SK-N-SH (cell line): ENCODE results near the gene ZFAND2A. TPM values are rescaled to one million over a fixed set of nuclear protein-coding genes. Genes with fewer than 3 reads are reported as not detected.
A peak's percentile ranks its signal among the peaks of the same experiment; 100 is the strongest.
"Not testable (repeated sequence)": the region's sequence is repeated elsewhere in the genome, so short reads cannot be mapped to it uniquely, and the experiment has no call there.

Source experiments
- CTCF ChIA-PET: fragments of 300-600, 350-600 bp; formaldehyde crosslinking; extraction: SDS; loops from one replicate; lab custom pipeline; 2021; lab: Yijun Ruan, JAX
- POLR2A ChIA-PET: fragments of 350-600 bp; sonication (Branson Sonifier 250); formaldehyde crosslinking; extraction: SDS; loops from one replicate; lab custom pipeline; 2020; ENCODE audit warnings: antibody characterized with exemption, inconsistent platforms; lab: Yijun Ruan, JAX
- DNase-seq: peaks from one replicate; pipeline ENCODE4 v3.0.0; 2012
- H2AFZ ChIP-seq: fragments of 200-600 bp; sonication (generic); 2 replicates; pipeline ENCODE4 v1.8.1; 2016; ENCODE audit warnings: antibody characterized with exemption, mild to moderate bottlenecking, low read depth
- H3F3A ChIP-seq: fragments of 200-600 bp; sonication (generic); replicated peaks from 2 replicates; pipeline ENCODE3; 2016; ENCODE audit warnings: antibody characterized with exemption, mild to moderate bottlenecking; ENCODE audit not compliant: insufficient read depth
- H3K27ac ChIP-seq, 2 experiments: fragments of 200-500 bp in 1 of 2; fragments of 200-600 bp in 1 of 2; sonication (Bioruptor generic) in 1 of 2; sonication (generic), shearing (Covaris generic) in 1 of 2; 2 replicates each; pipeline versions ENCODE4 v1.5.1 to v1.6.1; 2014 to 2016; ENCODE audit warnings: low read depth in 2 of 2, inconsistent platforms in 1 of 2, low read length in 1 of 2, mild to moderate bottlenecking in 1 of 2, mixed read lengths in 1 of 2
- H3K27me3 ChIP-seq: fragments of 200-600 bp; sonication (generic), shearing (Covaris generic); 2 replicates; pipeline ENCODE4 v1.6.1; 2016; ENCODE audit warnings: mixed run types; ENCODE audit not compliant: insufficient read depth
- H3K36me3 ChIP-seq, 2 experiments: fragments of 200-500 bp in 1 of 2; fragments of 200-600 bp in 1 of 2; sonication (Bioruptor generic) in 1 of 2; sonication (generic) in 1 of 2; replicated peaks in 1 of 2; 2 replicates each; pipeline versions ENCODE3 to v1.5.1; 2014 to 2016; ENCODE audit warnings: low read length in 1 of 2, mild to moderate bottlenecking in 1 of 2; ENCODE audit not compliant: insufficient read depth in 2 of 2, control insufficient read depth in 1 of 2
- H3K4me1 ChIP-seq, 2 experiments: fragments of 200-500 bp in 1 of 2; fragments of 200-600 bp in 1 of 2; sonication (Bioruptor generic) in 1 of 2; sonication (generic), shearing (Covaris generic) in 1 of 2; 2 replicates each; pipeline versions ENCODE4 v1.5.1 to v1.6.1; 2014 to 2016; ENCODE audit warnings: low read depth in 1 of 2, low read length in 1 of 2, mixed run types in 1 of 2; ENCODE audit not compliant: insufficient read depth in 2 of 2, control insufficient read depth in 1 of 2
- H3K4me2 ChIP-seq: fragments of 200-600 bp; sonication (generic), shearing (Covaris generic); 2 replicates; pipeline ENCODE4 v1.6.1; 2017; ENCODE audit warnings: mixed run types
- H3K4me3 ChIP-seq, 2 experiments: fragments of 200-500 bp in 1 of 2; fragments of 200-600 bp in 1 of 2; sonication (Bioruptor generic) in 1 of 2; sonication (generic), shearing (Covaris generic) in 1 of 2; 2 replicates each; pipeline versions ENCODE4 v1.5.1 to v1.8.1; 2014 to 2016; ENCODE audit warnings: low read depth in 2 of 2, inconsistent platforms in 1 of 2, low read length in 1 of 2, mild to moderate bottlenecking in 1 of 2, mixed read lengths in 1 of 2, moderate library complexity in 1 of 2
- H3K79me2 ChIP-seq: fragments of 200-600 bp; sonication (generic); 2 replicates; pipeline ENCODE4 v1.8.1; 2017; ENCODE audit warnings: mild to moderate bottlenecking; ENCODE audit not compliant: insufficient read depth
- H3K9ac ChIP-seq: fragments of 200-600 bp; sonication (generic); 2 replicates; pipeline ENCODE4 v1.6.1; 2017; ENCODE audit warnings: mixed run types
- H3K9me2 ChIP-seq: fragments of 200-600 bp; sonication (generic); 2 replicates; pipeline ENCODE4 v1.6.1; 2017; ENCODE audit warnings: mixed run types
- H3K9me3 ChIP-seq: fragments of 200-600 bp; sonication (generic); 2 replicates; pipeline ENCODE4 v1.6.1; 2017; ENCODE audit warnings: mixed run types, mild to moderate bottlenecking, moderate library complexity
- H4K20me1 ChIP-seq: fragments of 200-600 bp; sonication (generic); 2 replicates; pipeline ENCODE4 v1.6.1; 2017; ENCODE audit warnings: mild to moderate bottlenecking, mixed run types; ENCODE audit not compliant: insufficient read depth
- FOSL2 ChIP-seq: IDR thresholded peaks from 2 replicates; pipeline ENCODE4 v1.4.0; 2012; ENCODE audit warnings: low read depth, mild to moderate bottlenecking, moderate library complexity, borderline replicate concordance
- GABPA ChIP-seq: IDR thresholded peaks from 2 replicates; pipeline ENCODE4 v1.4.0; 2012; ENCODE audit warnings: low read depth, mild to moderate bottlenecking
- JUND ChIP-seq: IDR thresholded peaks from 2 replicates; pipeline ENCODE4 v1.4.0; 2012
- SMC3 ChIP-seq: IDR thresholded peaks from 2 replicates; pipeline ENCODE4 v1.6.1; 2012; ENCODE audit warnings: low read depth, low read length, improper control_type of control experiment
- WGBS: methylation state at CpG from one replicate; pipeline ENCODE4 v1.1.6; 2017; ENCODE audit warnings: low lambda C conversion rate; 5-methylcytosine and 5-hydroxymethylcytosine counted together
- polyA plus RNA-seq, 3 experiments: library from polyadenylated mRNA; depleted of rRNA; stranded (reverse); fragments of >200 nt; gene quantifications; 2 replicates each; pipeline ENCODE4 v1.2.3, GENCODE V29; 2012
- TF ChIP-seq, protein P1 (sequence below): IDR thresholded peaks from 2 replicates; pipeline ENCODE4 v1.6.1; 2012; ENCODE audit warnings: mild to moderate bottlenecking, low read depth, low read length, moderate library complexity
- TF ChIP-seq, protein P2 (sequence below): IDR thresholded peaks from 2 replicates; pipeline ENCODE4 v1.4.0; 2012; ENCODE audit warnings: low read depth, borderline replicate concordance

Gene ZFAND2A
- polyA plus RNA-seq, 1 of the 3 experiments (the other 2 are of a cell fraction): 38.9 TPM

DNA sequence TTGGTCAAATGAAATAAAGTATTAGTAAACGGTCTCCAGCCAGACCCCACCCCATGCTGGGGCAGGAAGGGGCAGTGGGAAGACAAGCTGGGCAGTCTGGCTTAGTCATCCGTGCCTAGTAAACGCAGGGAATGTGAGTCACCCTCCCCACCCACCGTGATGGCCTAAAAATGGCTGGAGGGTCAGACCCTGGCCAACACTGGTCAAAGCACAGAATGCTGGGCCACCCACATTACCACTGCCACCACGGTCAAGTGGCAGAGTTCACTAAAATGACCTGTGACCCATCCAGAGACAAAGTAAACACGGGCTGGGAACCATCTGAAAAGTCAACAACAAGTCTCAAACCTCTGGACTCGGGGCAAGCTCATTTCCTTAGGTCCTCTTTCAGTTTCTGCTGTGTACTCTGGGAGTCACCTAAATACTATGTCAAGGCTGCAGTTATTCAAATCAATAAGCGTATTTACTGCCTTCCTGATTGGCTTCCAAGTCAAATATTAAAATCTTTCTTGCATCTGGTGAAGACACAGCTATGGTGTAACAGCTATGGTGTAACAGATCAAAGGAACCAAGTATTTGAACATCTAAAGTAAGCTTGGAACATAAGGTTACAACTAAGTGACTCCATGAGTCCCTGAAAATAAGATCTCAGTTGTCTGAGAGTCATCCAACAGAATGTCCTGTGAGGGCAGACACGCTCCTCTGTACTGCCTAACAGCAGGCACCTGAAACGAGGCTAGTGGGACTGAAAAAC lies 3.0 kb downstream of the ZFAND2A start:
- Histone ChIP-seq H3K4me1 (peaks cover 14 to 16% of the 10 kb centered on the region in 2 experiments), H2AFZ (no peak overlapping the region), H3K27ac (no peak overlapping the region), H3K4me2 (peak overlapping the region; percentile 17; the same call in 1 of the 2 replicates), H3K4me3 (no peak overlapping the region), H4K20me1 (no peaks in the 10 kb centered on the region; the same call in 1 of the 2 replicates), H3K27me3 (no peaks in the 10 kb centered on the region), H3K36me3 (peaks cover 41 to 49% of the 10 kb centered on the region in 2 experiments), H3F3A (peaks cover 3% of the 10 kb centered on the region), H3K9me3 (no peaks in the 10 kb centered on the region), H3K9ac (no peak overlapping the region), H3K9me2 (no peaks in the 10 kb centered on the region), H3K79me2 (peaks cover 66% of the 10 kb centered on the region)
- no peak for DNase-seq
- ChIA-PET CTCF (interaction anchor here (0.9 to 6.6 kb wide), 8 partner anchors 13 to 163 kb away, joined by 3 to 54 read pairs (median 8); no protein-coding TSS in a partner anchor), POLR2A (no interaction called here)
- 61% methylated on average over 9 of the region's 10 CpGs for whole genome bisulfite sequencing
- TF ChIP-seq FOSL2 (peak; percentile 62; the same call in 1 of the 2 replicates), GABPA (no peak), JUND (no peak), SMC3 (no peak)
- TF ChIP-seq, protein P1, sequence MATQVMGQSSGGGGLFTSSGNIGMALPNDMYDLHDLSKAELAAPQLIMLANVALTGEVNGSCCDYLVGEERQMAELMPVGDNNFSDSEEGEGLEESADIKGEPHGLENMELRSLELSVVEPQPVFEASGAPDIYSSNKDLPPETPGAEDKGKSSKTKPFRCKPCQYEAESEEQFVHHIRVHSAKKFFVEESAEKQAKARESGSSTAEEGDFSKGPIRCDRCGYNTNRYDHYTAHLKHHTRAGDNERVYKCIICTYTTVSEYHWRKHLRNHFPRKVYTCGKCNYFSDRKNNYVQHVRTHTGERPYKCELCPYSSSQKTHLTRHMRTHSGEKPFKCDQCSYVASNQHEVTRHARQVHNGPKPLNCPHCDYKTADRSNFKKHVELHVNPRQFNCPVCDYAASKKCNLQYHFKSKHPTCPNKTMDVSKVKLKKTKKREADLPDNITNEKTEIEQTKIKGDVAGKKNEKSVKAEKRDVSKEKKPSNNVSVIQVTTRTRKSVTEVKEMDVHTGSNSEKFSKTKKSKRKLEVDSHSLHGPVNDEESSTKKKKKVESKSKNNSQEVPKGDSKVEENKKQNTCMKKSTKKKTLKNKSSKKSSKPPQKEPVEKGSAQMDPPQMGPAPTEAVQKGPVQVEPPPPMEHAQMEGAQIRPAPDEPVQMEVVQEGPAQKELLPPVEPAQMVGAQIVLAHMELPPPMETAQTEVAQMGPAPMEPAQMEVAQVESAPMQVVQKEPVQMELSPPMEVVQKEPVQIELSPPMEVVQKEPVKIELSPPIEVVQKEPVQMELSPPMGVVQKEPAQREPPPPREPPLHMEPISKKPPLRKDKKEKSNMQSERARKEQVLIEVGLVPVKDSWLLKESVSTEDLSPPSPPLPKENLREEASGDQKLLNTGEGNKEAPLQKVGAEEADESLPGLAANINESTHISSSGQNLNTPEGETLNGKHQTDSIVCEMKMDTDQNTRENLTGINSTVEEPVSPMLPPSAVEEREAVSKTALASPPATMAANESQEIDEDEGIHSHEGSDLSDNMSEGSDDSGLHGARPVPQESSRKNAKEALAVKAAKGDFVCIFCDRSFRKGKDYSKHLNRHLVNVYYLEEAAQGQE: no peak
- TF ChIP-seq, protein P2, sequence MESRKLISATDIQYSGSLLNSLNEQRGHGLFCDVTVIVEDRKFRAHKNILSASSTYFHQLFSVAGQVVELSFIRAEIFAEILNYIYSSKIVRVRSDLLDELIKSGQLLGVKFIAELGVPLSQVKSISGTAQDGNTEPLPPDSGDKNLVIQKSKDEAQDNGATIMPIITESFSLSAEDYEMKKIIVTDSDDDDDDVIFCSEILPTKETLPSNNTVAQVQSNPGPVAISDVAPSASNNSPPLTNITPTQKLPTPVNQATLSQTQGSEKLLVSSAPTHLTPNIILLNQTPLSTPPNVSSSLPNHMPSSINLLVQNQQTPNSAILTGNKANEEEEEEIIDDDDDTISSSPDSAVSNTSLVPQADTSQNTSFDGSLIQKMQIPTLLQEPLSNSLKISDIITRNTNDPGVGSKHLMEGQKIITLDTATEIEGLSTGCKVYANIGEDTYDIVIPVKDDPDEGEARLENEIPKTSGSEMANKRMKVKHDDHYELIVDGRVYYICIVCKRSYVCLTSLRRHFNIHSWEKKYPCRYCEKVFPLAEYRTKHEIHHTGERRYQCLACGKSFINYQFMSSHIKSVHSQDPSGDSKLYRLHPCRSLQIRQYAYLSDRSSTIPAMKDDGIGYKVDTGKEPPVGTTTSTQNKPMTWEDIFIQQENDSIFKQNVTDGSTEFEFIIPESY: no peak

DNA sequence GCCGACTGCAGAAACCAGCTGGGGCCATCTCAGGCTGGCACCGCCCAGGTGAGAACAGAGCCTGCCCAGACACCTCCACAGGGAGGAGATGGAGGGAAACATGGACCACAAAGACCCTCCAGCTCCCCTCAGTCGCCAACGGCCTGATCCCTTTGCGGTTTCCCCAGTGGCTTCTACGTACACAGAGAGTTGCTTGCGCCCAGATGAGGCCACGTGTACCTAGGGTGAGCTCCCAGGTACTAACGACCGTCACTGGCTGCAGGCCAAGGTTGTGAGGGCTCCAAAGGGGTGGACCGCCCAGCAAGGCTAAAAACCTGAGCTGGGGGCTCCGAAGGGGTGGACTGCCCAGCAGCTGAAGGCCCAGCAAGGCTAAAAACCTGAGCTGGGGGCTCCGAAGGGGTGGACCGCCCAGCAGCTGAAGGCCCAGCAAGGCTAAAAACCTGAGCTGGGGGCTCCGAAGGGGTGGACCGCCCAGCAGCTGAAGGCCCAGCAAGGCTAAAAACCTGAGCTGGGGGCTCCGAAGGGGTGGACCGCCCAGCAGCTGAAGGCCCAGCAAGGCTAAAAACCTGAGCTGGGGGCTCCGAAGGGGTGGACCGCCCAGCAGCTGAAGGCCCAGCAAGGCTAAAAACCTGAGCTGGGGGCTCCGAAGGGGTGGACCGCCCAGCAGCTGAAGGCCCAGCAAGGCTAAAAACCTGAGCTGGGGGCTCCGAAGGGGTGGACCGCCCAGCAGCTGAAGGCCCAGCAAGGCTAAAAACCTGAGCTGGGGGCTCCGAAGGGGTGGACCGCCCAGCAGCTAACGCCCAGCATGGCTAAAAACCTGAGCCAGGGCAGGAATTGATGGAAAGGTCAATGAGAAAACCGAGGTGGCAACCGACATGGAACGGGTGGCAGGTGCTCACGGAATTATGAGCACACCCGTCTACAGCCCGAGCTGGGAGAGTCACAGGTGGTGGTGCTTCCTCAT lies 3.9 kb downstream of the ZFAND2A start:
- H3K4me3 ChIP-seq, H3K9me2 ChIP-seq, H3K27ac ChIP-seq, H3K9ac ChIP-seq, H3K9me3 ChIP-seq, H3F3A ChIP-seq, POLR2A ChIA-PET, H4K20me1 ChIP-seq, H2AFZ ChIP-seq, H3K27me3 ChIP-seq, DNase-seq: not testable (repeated sequence)
- 87% methylated on average over 22 of the region's 33 CpGs for WGBS
- peaks cover 57% of the 10 kb centered on the region for H3K79me2 ChIP-seq
- H3K4me2 ChIP-seq: peak overlapping the region; percentile 17; the same call in 1 of the 2 replicates
- CTCF ChIA-PET: interaction anchor here (1.1 to 6.6 kb wide), 7 partner anchors 13 to 163 kb away, joined by 3 to 54 read pairs (median 11); partner anchors contain the start of gene GPER1
- H3K4me1 ChIP-seq: peaks cover 11 to 16% of the 10 kb centered on the region in 2 experiments
- peaks cover 44 to 53% of the 10 kb centered on the region in 2 experiments for H3K36me3 ChIP-seq
